Progenitor cell of endocrine pancreas (in vitro differentiated cells): ENCODE data around the gene TPM1. TPM values are rescaled to one million over a fixed set of nuclear protein-coding genes. Genes with fewer than 3 reads are reported as not detected.

ENCODE experiments used
- DNase-seq: peaks from one replicate; pipeline ENCODE4 v3.0.0; 2021; ENCODE audit warnings: low spot score; ENCODE audit not compliant: unreplicated experiment
- H3K27ac Mint-ChIP-seq: 2 replicates; pipeline ENCODE4 v1.8.0; 2021; ENCODE audit warnings: mild to moderate bottlenecking, moderate library complexity, mixed read lengths
- H3K27me3 Mint-ChIP-seq: 2 replicates; pipeline ENCODE4 v1.8.0; 2021; ENCODE audit warnings: mixed read lengths
- H3K36me3 Mint-ChIP-seq: 2 replicates; pipeline ENCODE4 v1.8.0; 2022; ENCODE audit warnings: mixed read lengths; ENCODE audit not compliant: insufficient read depth
- H3K4me1 Mint-ChIP-seq: 2 replicates; pipeline ENCODE4 v1.8.0; 2021; ENCODE audit warnings: low read depth, mixed read lengths
- H3K4me3 Mint-ChIP-seq: 2 replicates; pipeline ENCODE4 v1.8.0; 2021; ENCODE audit warnings: low read depth, mild to moderate bottlenecking, moderate library complexity, mixed read lengths
- H3K9me3 Mint-ChIP-seq: 2 replicates; pipeline ENCODE4 v1.8.0; 2021; ENCODE audit warnings: low read depth, mixed read lengths
- total RNA-seq: library from RNA; stranded (reverse); gene quantifications from 2 replicates; pipeline ENCODE4 v1.2.1, GENCODE V29; 2021
- TF ChIP-seq, protein P1 (sequence below): fragments of 200-600 bp; sonication (generic); IDR thresholded peaks from one replicate; pipeline ENCODE4 v1.5.0; 2021; ENCODE audit warnings: antibody characterized with exemption, mild to moderate bottlenecking; ENCODE audit not compliant: unreplicated experiment

The TPM1 gene
- total RNA-seq, 1 donor from 2014 or later: 284 TPM

DNA sequence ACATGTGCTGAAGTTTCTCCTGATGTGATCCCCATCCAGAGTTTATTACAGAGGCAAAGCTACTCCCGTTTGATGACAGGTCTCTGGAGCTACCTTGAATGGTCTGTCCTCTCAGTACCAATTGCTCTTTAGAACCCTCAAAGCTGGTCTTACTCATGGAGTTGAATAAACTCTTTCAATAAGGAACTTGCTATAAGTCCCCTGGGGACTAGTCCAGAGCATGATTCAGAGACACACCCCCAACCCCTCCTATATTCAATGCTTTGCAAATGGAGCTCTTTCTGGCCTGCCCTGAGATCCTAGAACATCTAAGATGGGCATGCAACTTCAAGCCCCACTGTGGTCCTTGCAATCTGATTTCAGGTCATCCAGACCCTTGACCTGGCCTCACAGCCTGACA is 23.9 kb upstream of the TPM1 start:
- H3K36me3 Mint-ChIP-seq: no peaks in the 10 kb centered on the region
- H3K4me3 Mint-ChIP-seq: no peak overlapping the region
- TF ChIP-seq, protein P1, sequence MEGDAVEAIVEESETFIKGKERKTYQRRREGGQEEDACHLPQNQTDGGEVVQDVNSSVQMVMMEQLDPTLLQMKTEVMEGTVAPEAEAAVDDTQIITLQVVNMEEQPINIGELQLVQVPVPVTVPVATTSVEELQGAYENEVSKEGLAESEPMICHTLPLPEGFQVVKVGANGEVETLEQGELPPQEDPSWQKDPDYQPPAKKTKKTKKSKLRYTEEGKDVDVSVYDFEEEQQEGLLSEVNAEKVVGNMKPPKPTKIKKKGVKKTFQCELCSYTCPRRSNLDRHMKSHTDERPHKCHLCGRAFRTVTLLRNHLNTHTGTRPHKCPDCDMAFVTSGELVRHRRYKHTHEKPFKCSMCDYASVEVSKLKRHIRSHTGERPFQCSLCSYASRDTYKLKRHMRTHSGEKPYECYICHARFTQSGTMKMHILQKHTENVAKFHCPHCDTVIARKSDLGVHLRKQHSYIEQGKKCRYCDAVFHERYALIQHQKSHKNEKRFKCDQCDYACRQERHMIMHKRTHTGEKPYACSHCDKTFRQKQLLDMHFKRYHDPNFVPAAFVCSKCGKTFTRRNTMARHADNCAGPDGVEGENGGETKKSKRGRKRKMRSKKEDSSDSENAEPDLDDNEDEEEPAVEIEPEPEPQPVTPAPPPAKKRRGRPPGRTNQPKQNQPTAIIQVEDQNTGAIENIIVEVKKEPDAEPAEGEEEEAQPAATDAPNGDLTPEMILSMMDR: no peak
- H3K4me1 Mint-ChIP-seq: peaks cover 14% of the 10 kb centered on the region
- no peak overlapping the region for H3K27ac Mint-ChIP-seq
- no peaks in the 10 kb centered on the region for H3K27me3 Mint-ChIP-seq
- H3K9me3 Mint-ChIP-seq: peaks cover 2% of the 10 kb centered on the region
- no peak for DNase-seq

DNA sequence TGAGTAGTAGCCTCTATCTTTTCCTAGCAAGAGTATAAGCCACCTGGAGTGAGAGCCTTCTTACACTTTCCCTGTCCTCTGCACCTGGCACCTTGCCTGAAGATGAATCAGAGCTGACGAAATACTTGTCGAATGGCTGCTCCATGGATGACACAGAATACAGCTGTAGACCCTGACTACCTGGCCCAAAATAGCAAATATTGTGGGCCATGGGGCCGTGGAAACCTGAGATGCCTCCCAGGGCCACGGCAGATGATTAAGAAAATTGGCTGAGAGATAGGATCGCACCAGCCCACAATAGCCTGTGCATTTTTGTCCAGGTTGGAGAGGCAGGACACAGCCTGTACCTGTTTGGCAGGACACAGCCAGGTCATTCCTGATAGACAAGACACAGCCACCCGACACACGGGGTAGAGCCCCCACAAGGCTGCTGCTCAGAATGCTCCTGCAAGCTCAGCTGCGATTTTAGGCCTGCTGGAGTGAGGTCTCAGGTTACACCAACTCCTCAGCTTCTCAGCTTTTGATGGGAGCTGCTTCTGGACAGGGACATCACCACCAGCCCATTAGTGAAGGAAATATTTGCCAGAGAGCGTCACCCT is 22.9 kb upstream of the TPM1 start:
- Mint-ChIP-seq H3K36me3 (no peaks in the 10 kb centered on the region), H3K4me1 (peaks cover 14% of the 10 kb centered on the region), H3K4me3 (no peak overlapping the region), H3K27ac (peak overlapping the region; percentile 81), H3K27me3 (no peaks in the 10 kb centered on the region), H3K9me3 (peaks cover 2% of the 10 kb centered on the region)
- DNase-seq: no peak
- TF ChIP-seq, protein P1: no peak

DNA sequence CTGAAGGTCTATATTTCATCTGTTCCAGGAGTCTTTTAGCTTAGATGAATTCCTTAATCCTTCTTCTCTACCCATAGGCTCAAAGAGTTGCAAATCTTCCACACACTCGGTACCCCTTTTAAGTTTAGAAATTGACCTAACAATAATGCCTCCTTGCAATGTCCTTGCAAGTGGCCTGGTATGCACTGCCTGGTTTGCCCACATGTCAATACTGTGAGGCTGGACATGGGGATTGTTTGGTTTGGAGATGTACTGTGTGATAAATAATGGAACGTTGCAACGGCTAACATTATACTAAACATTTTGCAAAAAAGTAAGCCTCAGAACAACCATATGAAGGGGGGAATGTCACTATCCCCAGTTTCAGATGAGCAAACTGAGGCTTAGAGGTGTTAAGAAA is 22.4 kb upstream of the TPM1 start:
- no peaks in the 10 kb centered on the region for H3K36me3 Mint-ChIP-seq
- peaks cover 14% of the 10 kb centered on the region for H3K4me1 Mint-ChIP-seq
- no peak for DNase-seq
- no peak overlapping the region for H3K4me3 Mint-ChIP-seq
- peaks cover 2% of the 10 kb centered on the region for H3K9me3 Mint-ChIP-seq
- TF ChIP-seq, protein P1: no peak
- peak overlapping the region; percentile 81 for H3K27ac Mint-ChIP-seq
- no peaks in the 10 kb centered on the region for H3K27me3 Mint-ChIP-seq

DNA sequence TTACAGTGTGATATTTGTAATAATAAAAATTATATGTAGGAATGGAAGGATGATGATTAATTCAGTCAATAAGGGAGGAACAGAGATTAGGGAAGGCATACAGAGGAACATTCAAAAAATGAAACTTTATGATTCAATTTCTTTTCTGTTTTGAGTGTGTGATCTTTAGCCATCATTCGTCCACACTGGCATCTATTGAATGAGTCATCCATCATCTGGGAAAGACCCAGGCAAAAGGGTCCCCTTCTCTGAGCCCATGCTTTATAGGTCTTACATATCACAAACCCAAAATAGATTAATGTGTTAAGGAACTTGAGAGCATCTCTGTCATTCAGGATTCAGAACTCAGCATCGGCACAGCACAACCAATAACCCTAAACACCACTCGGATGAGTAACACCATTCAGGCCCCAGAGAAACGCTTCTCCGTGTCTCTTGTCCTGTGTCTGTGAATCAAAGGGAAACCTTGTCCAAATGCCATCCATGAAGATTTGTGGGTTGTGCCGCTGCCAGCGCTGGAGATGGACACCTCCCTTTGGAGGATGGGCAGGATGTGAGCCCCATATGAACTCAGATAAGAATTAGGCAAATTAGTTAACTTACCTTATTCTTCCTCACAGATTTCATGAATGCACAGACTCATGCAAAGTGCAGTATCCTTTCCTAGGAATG is 21.7 kb upstream of the TPM1 start:
- Mint-ChIP-seq H3K9me3 (peaks cover 2% of the 10 kb centered on the region), H3K27me3 (no peaks in the 10 kb centered on the region), H3K27ac (no peak overlapping the region), H3K36me3 (no peaks in the 10 kb centered on the region), H3K4me1 (peaks cover 14% of the 10 kb centered on the region), H3K4me3 (no peak overlapping the region)
- TF ChIP-seq, protein P1: no peak
- DNase-seq: no peak

DNA sequence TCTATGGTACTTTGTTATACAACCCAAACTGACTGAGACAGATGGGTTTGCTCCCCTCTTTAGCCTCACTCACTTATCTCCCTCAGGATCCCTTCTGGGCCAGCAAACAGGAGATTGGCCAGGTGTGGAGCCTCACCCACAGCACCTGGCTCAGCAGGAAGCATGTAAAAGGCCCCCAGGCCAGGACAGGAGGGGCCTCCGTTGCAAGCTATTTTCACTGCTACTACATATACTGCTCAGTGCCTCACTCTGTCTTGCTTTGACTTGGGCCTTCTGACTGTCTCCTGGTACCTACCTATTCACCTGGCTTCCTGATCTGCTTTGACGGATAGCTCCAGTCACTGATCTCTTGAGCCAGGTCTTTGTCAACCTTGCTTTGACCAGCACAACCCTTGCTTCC is 20.4 kb upstream of the TPM1 start:
- TF ChIP-seq, protein P1: no peak
- Mint-ChIP-seq H3K4me3 (no peak overlapping the region), H3K27me3 (no peaks in the 10 kb centered on the region), H3K27ac (no peak overlapping the region), H3K36me3 (no peaks in the 10 kb centered on the region), H3K9me3 (peaks cover 2% of the 10 kb centered on the region), H3K4me1 (peaks cover 17% of the 10 kb centered on the region)
- DNase-seq: no peak
